H1 (cell line): ENCODE measurements around the gene CDYL2. TPM values are rescaled to one million over a fixed set of nuclear protein-coding genes. Genes with fewer than 3 reads are reported as not detected.

Source experiments
- CTCF ChIA-PET: fragments of 300-600 bp; sonication (Branson Sonifier 250); formaldehyde crosslinking; loops from one replicate; lab custom pipeline; 2021; ENCODE audit not compliant: partially characterized antibody; lab: Charles Lee
- POLR2A ChIA-PET: fragments of 300-600 bp; sonication (Branson Sonifier 250); formaldehyde crosslinking; loops from one replicate; lab custom pipeline; 2021; ENCODE audit warnings: inconsistent platforms; ENCODE audit not compliant: partially characterized antibody; lab: Charles Lee
- DNase-seq, 2 experiments: peaks; one replicate each; pipeline versions ENCODE4 v3.0.0 to v3.0.0-alpha.2; 2010 to 2022; ENCODE audit warnings: low spot score in 2 of 2, low read depth in 1 of 2, mixed read lengths in 1 of 2
- FAIRE-seq: peaks from 2 replicates; lab custom pipeline; 2011; peaks lifted over from hg19 to GRCh38; lab: Jason Lieb, UNC
- H2AFZ ChIP-seq: 2 replicates; pipeline ENCODE4 v1.8.1; 2012; ENCODE audit warnings: low read length, inconsistent platforms
- H2AK5ac ChIP-seq: 2 replicates; pipeline ENCODE4 v1.6.1; 2013; ENCODE audit warnings: low read depth, low read length
- H2BK120ac ChIP-seq: replicated peaks from 2 replicates; pipeline ENCODE3; 2013; ENCODE audit warnings: low read depth, low read length, inconsistent platforms
- H2BK12ac ChIP-seq: 2 replicates; pipeline ENCODE4 v1.6.1; 2013; ENCODE audit warnings: low read depth, low read length
- H2BK15ac ChIP-seq: 2 replicates; pipeline ENCODE4 v1.6.1; 2013; ENCODE audit warnings: low read length
- H2BK20ac ChIP-seq: 2 replicates; pipeline ENCODE4 v1.6.1; 2013; ENCODE audit warnings: low read length
- H2BK5ac ChIP-seq: 2 replicates; pipeline ENCODE4 v1.6.1; 2013; ENCODE audit warnings: low read depth, low read length
- H3K14ac ChIP-seq: 2 replicates; pipeline ENCODE4 v1.6.1; 2013; ENCODE audit warnings: inconsistent platforms; ENCODE audit not compliant: insufficient read length
- H3K18ac ChIP-seq: 2 replicates; pipeline ENCODE4 v1.6.1; 2013; ENCODE audit warnings: low read length; ENCODE audit errors: extremely low read depth
- H3K23ac ChIP-seq: 2 replicates; pipeline ENCODE4 v1.6.1; 2013; ENCODE audit warnings: inconsistent platforms; ENCODE audit not compliant: insufficient read length
- H3K23me2 ChIP-seq: 2 replicates; pipeline ENCODE4 v1.6.1; 2013; ENCODE audit warnings: low read depth, low read length
- H3K27ac ChIP-seq: 2 replicates; pipeline ENCODE4 v1.6.1; 2011; ENCODE audit warnings: low read depth, low read length, inconsistent platforms
- H3K27me3 ChIP-seq, 4 experiments: replicated peaks in 1 of 4; 1 replicate in 1 of 4; 2 replicates in 3 of 4; pipeline versions ENCODE4 v1.6.1 to v1.8.1; 2011 to 2013; ENCODE audit warnings: low read length in 3 of 4, mild to moderate bottlenecking in 3 of 4, inconsistent platforms in 2 of 4, mixed read lengths in 2 of 4, moderate library complexity in 1 of 4; ENCODE audit not compliant: control insufficient read depth in 3 of 4, insufficient read depth in 3 of 4; ENCODE audit errors: extremely low read depth in 1 of 4
- H3K36me3 ChIP-seq, 4 experiments: 2 replicates each; pipeline versions ENCODE4 v1.6.1 to v1.8.1; 2011 to 2013; ENCODE audit warnings: mild to moderate bottlenecking in 4 of 4, low read length in 3 of 4, moderate library complexity in 2 of 4, control low read depth in 1 of 4, inconsistent platforms in 1 of 4; ENCODE audit not compliant: insufficient read depth in 4 of 4, control insufficient read depth in 2 of 4
- H3K4ac ChIP-seq: replicated peaks from 2 replicates; pipeline ENCODE3; 2013; ENCODE audit warnings: low read length, low read depth, mixed read lengths, inconsistent platforms; ENCODE audit not compliant: insufficient read length
- H3K4me1 ChIP-seq, 4 experiments: replicated peaks in 1 of 4; 1 replicate in 1 of 4; 2 replicates in 3 of 4; pipeline versions ENCODE4 v1.6.1 to v1.8.1; 2011 to 2013; ENCODE audit warnings: low read length in 3 of 4, inconsistent platforms in 2 of 4, mixed read lengths in 1 of 4; ENCODE audit not compliant: insufficient read depth in 4 of 4, control insufficient read depth in 3 of 4
- H3K4me2 ChIP-seq, 2 experiments: 2 replicates each; pipeline versions ENCODE4 v1.6.1 to v1.8.1; 2011 to 2013; ENCODE audit warnings: low read depth in 2 of 2, low read length in 2 of 2, control low read depth in 1 of 2, inconsistent platforms in 1 of 2, mild to moderate bottlenecking in 1 of 2; ENCODE audit not compliant: insufficient read depth in 1 of 2
- H3K4me3 ChIP-seq, 4 experiments: fragments of 200-600, 300-600 bp in 1 of 4; sonication (generic), shearing (Covaris generic), sonication (Bioruptor Twin) in 1 of 4; 2 replicates each; pipeline versions ENCODE4 v1.5.1 to v1.8.1; 2011 to 2016; ENCODE audit warnings: low read length in 4 of 4, low read depth in 3 of 4, control low read depth in 2 of 4, inconsistent platforms in 2 of 4, mild to moderate bottlenecking in 2 of 4, mixed read lengths in 1 of 4, moderate library complexity in 1 of 4; ENCODE audit not compliant: insufficient read depth in 2 of 4; ENCODE audit errors: extremely low read depth in 1 of 4
- H3K56ac ChIP-seq: replicated peaks from 2 replicates; pipeline ENCODE3; 2013; ENCODE audit warnings: low read depth, mild to moderate bottlenecking, mixed read lengths, low read length, inconsistent platforms; ENCODE audit not compliant: insufficient read length
- H3K79me1 ChIP-seq: 2 replicates; pipeline ENCODE4 v1.6.1; 2013; ENCODE audit warnings: low read depth, low read length, control low read depth
- H3K79me2 ChIP-seq, 2 experiments: 2 replicates each; pipeline versions ENCODE4 v1.6.1 to v1.8.1; 2012 to 2013; ENCODE audit warnings: low read length in 2 of 2, mild to moderate bottlenecking in 2 of 2, inconsistent platforms in 1 of 2; ENCODE audit not compliant: insufficient read depth in 2 of 2, control insufficient read depth in 1 of 2
- H3K9ac ChIP-seq, 4 experiments: replicated peaks in 1 of 4; 1 replicate in 1 of 4; 2 replicates in 3 of 4; pipeline versions ENCODE4 v1.6.1 to v1.8.1; 2011 to 2013; ENCODE audit warnings: low read depth in 3 of 4, low read length in 3 of 4, control low read depth in 2 of 4, mild to moderate bottlenecking in 2 of 4, moderate library complexity in 2 of 4, inconsistent platforms in 1 of 4; ENCODE audit errors: extremely low read depth in 1 of 4
- H3K9me3 ChIP-seq, 2 experiments: 2 replicates each; pipeline versions ENCODE4 v1.6.1 to v1.8.1; 2012 to 2013; ENCODE audit warnings: mild to moderate bottlenecking in 2 of 2, moderate library complexity in 2 of 2, control low read depth in 1 of 2, inconsistent platforms in 1 of 2, low read depth in 1 of 2, low read length in 1 of 2, mixed read lengths in 1 of 2; ENCODE audit not compliant: insufficient read depth in 2 of 2
- H4K20me1 ChIP-seq, 2 experiments: replicated peaks in 1 of 2; 2 replicates each; pipeline versions ENCODE3 to v1.8.1; 2011 to 2013; ENCODE audit warnings: inconsistent platforms in 2 of 2, low read length in 2 of 2, mild to moderate bottlenecking in 1 of 2; ENCODE audit not compliant: insufficient read depth in 2 of 2, control insufficient read depth in 1 of 2
- H4K5ac ChIP-seq: 2 replicates; pipeline ENCODE4 v1.6.1; 2013; ENCODE audit warnings: low read length, low read depth, mixed read lengths, inconsistent platforms; ENCODE audit not compliant: insufficient read length
- H4K8ac ChIP-seq: 2 replicates; pipeline ENCODE4 v1.8.0; 2013; ENCODE audit warnings: mild to moderate bottlenecking, moderate library complexity, low read length, inconsistent platforms; ENCODE audit not compliant: insufficient read depth; ENCODE audit errors: extremely low read depth
- H4K91ac ChIP-seq: replicated peaks from 2 replicates; pipeline ENCODE3; 2013; ENCODE audit warnings: low read length, mixed read lengths, inconsistent platforms; ENCODE audit not compliant: insufficient read length
- BACH1 ChIP-seq: IDR thresholded peaks from 2 replicates; pipeline ENCODE4 v1.6.1; 2012; ENCODE audit warnings: low read length, improper control_type of control experiment
- EZH2 ChIP-seq: fragments of 200-600 bp; sonication (generic); IDR thresholded peaks from 2 replicates; pipeline ENCODE4 v1.7.1; 2012; ENCODE audit warnings: low read depth, mild to moderate bottlenecking, moderate library complexity, low read length, inconsistent platforms; ENCODE audit not compliant: severe bottlenecking
- FOSL1 ChIP-seq: IDR thresholded peaks from 2 replicates; pipeline ENCODE4 v1.6.1; 2011; ENCODE audit warnings: mild to moderate bottlenecking, low read depth, low read length, moderate library complexity; ENCODE audit not compliant: insufficient read depth
- GABPA ChIP-seq: IDR thresholded peaks from 2 replicates; pipeline ENCODE4 v1.6.1; 2011; ENCODE audit warnings: mild to moderate bottlenecking, low read length, moderate library complexity, borderline replicate concordance; ENCODE audit not compliant: insufficient read depth
- GTF2F1 ChIP-seq: IDR thresholded peaks from 2 replicates; pipeline ENCODE4 v1.6.1; 2012; ENCODE audit warnings: low read depth, low read length, improper control_type of control experiment, borderline replicate concordance
- JUN ChIP-seq: IDR thresholded peaks from 2 replicates; pipeline ENCODE4 v1.6.1; 2011; ENCODE audit warnings: low read depth, mild to moderate bottlenecking, improper control_type of control experiment, low read length
- KDM1A ChIP-seq: fragments of 200-600, 300-600 bp; sonication (generic); IDR thresholded peaks from 2 replicates; pipeline ENCODE4 v1.7.1; 2016; ENCODE audit warnings: mild to moderate bottlenecking, low read length, borderline replicate concordance
- KDM5A ChIP-seq: fragments of 200-600 bp; IDR thresholded peaks from 2 replicates; pipeline ENCODE4 v1.7.1; 2012; ENCODE audit warnings: mild to moderate bottlenecking, low read length, inconsistent platforms, mixed read lengths
- RBBP5 ChIP-seq: IDR thresholded peaks from 2 replicates; pipeline ENCODE4 v1.7.1; 2012; ENCODE audit warnings: low read depth, mild to moderate bottlenecking, inconsistent platforms, low read length, moderate library complexity, borderline replicate concordance
- RNF2 ChIP-seq: fragments of 200-900, 300-1000 bp; sonication (generic); IDR thresholded peaks from 2 replicates; pipeline ENCODE4 v1.7.1; 2016; ENCODE audit warnings: borderline replicate concordance, low read depth, mild to moderate bottlenecking, antibody characterized with exemption, low read length; ENCODE audit not compliant: poor library complexity, severe bottlenecking; ENCODE audit errors: missing control alignments
- SRF ChIP-seq: IDR thresholded peaks from 2 replicates; pipeline ENCODE4 v1.6.1; 2011; ENCODE audit warnings: mild to moderate bottlenecking, low read depth, low read length, moderate library complexity
- SUZ12 ChIP-seq: fragments of 200-600 bp; sonication (generic); IDR thresholded peaks from 2 replicates; pipeline ENCODE4 v1.6.1; 2012; ENCODE audit warnings: mild to moderate bottlenecking, inconsistent platforms, low read length, moderate library complexity, mixed read lengths
- TCF12 ChIP-seq: IDR thresholded peaks from 2 replicates; pipeline ENCODE4 v1.6.1; 2011; ENCODE audit warnings: low read depth, mild to moderate bottlenecking, low read length
- WGBS, 2 experiments: shearing (Covaris generic) in 1 of 2; methylation state at CpG; one replicate each; pipeline versions ENCODE4 v1.1.6 to v1.1.7; 2013 to 2015; ENCODE audit warnings: low lambda C conversion rate in 2 of 2, mixed read lengths in 2 of 2, inconsistent platforms in 1 of 2, low coverage in 1 of 2, missing lambda C conversion rate in 1 of 2; ENCODE audit not compliant: insufficient replicate concordance in 2 of 2, insufficient coverage in 1 of 2, insufficient read length in 1 of 2; ENCODE audit errors: extremely low coverage in 1 of 2, missing lambda C conversion rate in 1 of 2; 5-methylcytosine and 5-hydroxymethylcytosine counted together
- polyA plus RNA-seq, 7 experiments: library from polyadenylated mRNA; depleted of rRNA in 3 of 7; stranded (reverse) in 5 of 7; unstranded in 2 of 7; fragments of >200 nt in 5 of 7; fragments of 200-250 nt in 2 of 7; gene quantifications; 1 replicate in 5 of 7; 2 replicates in 1 of 7; 4 replicates in 1 of 7; pipeline versions ENCODE4 v1.2.1 to v1.2.3, GENCODE V29; 2011 to 2013; ENCODE audit warnings: missing spikeins in 2 of 7, mixed read lengths in 2 of 7
- total RNA-seq: library from RNA; stranded (reverse); fragmentation: NEBNext Ultra II Directional; extraction: Animal tissue kit (Norgen Biotek cat#: 25700); gene quantifications from 2 replicates; pipeline ENCODE4 v1.2.1, GENCODE V29; 2021
- TF ChIP-seq, protein P1 (sequence below): IDR thresholded peaks from 2 replicates; pipeline ENCODE4 v1.6.1; 2012; ENCODE audit warnings: inconsistent platforms

The CDYL2 gene
- total and polyA plus RNA-seq, 2 of the 8 experiments (the other 6 are each of a cell fraction or from before 2014, with no cell fraction given): 0.33 to 5.3 TPM

DNA sequence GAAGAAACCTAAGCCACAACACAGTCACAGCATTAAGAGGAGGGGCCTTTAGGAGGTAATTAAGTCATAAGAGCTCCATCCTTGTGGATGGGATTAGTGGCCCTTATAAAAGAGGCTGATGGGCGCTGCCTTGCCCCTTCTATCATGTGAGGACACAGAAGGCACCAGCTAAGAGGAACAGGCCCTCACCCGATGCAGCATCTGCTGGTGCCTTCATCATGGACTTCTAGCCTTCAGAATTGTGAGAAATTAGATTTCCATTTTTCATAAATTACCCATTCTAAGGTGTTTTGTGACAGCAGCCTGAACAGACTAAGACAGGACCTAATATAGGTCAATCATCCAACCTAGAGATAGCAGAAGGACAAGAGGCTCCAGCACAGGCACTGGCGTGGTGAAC, 120.8 kb downstream of the CDYL2 start:
- no peak overlapping the region for H3K27ac ChIP-seq
- DNase-seq: no peak
- H3K4me2 ChIP-seq: no peak overlapping the region
- H2AK5ac ChIP-seq: no peak overlapping the region
- ChIA-PET POLR2A (no interaction called here), CTCF (interaction anchor here (0.6 kb wide), 1 partner anchor 58 kb away, joined by 3 read pairs; no protein-coding TSS in a partner anchor)
- H3K14ac ChIP-seq: no peak overlapping the region
- no peak overlapping the region for H3K4ac ChIP-seq
- no peaks in the 10 kb centered on the region for H3K79me2 ChIP-seq
- H3K9ac ChIP-seq: no peak overlapping the region
- no peak overlapping the region for H3K4me3 ChIP-seq
- no peak overlapping the region for H2BK20ac ChIP-seq
- H3K23ac ChIP-seq: no peak overlapping the region
- H3K27me3 ChIP-seq: no peaks in the 10 kb centered on the region
- H2AFZ ChIP-seq: no peak overlapping the region
- H3K18ac ChIP-seq: no peak overlapping the region
- H2BK15ac ChIP-seq: no peak overlapping the region
- H3K56ac ChIP-seq: no peak overlapping the region
- H4K5ac ChIP-seq: no peak overlapping the region
- H4K91ac ChIP-seq: no peak overlapping the region
- no peak overlapping the region for H2BK120ac ChIP-seq
- peaks cover 0 to 2% of the 10 kb centered on the region in 2 experiments for H4K20me1 ChIP-seq
- peaks cover 27 to 53% of the 10 kb centered on the region in 2 experiments; a peak in 3 of 4 replicates for H3K9me3 ChIP-seq
- no peak overlapping the region for H4K8ac ChIP-seq
- no peak overlapping the region for H2BK12ac ChIP-seq
- no peaks in the 10 kb centered on the region for H3K36me3 ChIP-seq
- H3K4me1 ChIP-seq: no peaks in the 10 kb centered on the region
- no peaks in the 10 kb centered on the region for H3K79me1 ChIP-seq
- 87% methylated on average over 3 of the region's 3 CpGs; no CpG with 5 or more reads in 1 of the 2 experiments for WGBS, 2 experiments
- no peak overlapping the region for H2BK5ac ChIP-seq
- H3K23me2 ChIP-seq: peaks cover 2% of the 10 kb centered on the region; the same call in 1 of the 2 replicates
- no peak for FAIRE-seq
- TF ChIP-seq EZH2 (no peak), GTF2F1 (no peak), KDM1A (no peak), RBBP5 (no peak), KDM5A (no peak), SUZ12 (no peak), JUN (no peak), FOSL1 (no peak), BACH1 (no peak), GABPA (no peak), RNF2 (no peak), TCF12 (no peak), SRF (no peak)
- TF ChIP-seq, protein P1, sequence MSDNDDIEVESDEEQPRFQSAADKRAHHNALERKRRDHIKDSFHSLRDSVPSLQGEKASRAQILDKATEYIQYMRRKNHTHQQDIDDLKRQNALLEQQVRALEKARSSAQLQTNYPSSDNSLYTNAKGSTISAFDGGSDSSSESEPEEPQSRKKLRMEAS: no peak
